UCSD-AML1 (cell line): Measurements from ENCODE around the gene ATP1A2.
A peak's percentile ranks its signal among the peaks of the same experiment; 100 is the strongest.

Source experiments
- DNase-seq: peaks from one replicate; lab custom pipeline; 2025; ENCODE audit not compliant: unreplicated experiment; lab: John Stamatoyannopoulos, UW

The ATP1A2 gene

DNA sequence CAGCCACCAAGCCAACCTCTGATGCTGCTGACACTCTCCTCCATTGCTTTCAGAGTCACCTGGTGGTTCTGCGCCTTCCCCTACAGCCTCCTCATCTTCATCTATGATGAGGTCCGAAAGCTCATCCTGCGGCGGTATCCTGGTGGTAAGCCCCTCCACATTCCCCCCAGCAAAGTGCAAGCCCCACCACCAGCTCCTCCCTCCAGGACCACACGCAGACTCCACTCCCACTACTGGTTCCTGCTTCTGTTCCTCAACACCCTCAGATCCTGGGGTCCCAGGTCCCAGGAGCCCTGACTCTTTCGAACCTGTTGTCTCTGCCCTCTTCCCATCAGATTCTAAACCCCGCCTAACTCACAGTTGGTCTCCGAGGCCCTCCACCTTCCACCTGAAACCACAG, 24.3 kb downstream of the ATP1A2 start:
- no peak for DNase-seq

DNA sequence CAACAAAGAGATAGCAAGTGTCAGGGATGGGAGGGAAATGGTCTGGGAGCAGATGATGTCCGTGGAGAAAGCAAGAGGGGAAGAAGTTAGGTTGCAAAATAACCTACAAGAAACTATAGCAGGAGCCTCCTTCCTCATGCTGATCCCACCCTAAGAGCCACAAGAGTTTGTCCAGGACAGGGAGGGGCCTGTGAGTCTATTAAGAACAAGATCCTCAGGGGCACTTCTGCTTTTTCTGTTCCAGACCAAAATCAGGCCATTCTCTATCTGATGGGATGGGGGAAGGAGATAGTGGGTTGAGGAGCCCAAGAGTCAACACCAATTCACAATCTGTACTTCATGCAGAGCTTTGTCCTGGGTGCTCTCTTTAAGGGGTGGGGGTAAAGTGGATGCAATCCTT, 28.1 kb downstream of the ATP1A2 start:
- DNase-seq, result no peak

DNA sequence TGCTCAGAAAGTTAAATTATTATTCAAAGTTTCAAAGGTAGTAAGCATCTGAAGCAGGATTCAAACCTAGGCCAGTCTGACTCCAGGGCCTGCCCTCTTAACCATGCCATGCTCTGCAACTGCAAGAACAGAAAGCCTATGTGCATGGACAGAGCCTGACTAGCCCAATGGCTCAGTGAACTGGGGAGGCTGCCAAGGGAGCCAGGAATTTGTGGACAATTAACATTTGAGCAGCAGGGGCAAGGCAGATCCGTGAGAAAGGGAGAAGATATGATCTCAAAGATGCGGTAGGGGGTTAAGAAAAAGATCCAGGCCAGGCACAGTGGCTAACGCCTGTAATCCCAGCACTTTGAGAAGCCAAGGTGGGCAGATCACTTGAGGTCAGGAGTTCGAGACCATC, 29.4 kb downstream of the ATP1A2 start:
- no peak for DNase-seq

DNA sequence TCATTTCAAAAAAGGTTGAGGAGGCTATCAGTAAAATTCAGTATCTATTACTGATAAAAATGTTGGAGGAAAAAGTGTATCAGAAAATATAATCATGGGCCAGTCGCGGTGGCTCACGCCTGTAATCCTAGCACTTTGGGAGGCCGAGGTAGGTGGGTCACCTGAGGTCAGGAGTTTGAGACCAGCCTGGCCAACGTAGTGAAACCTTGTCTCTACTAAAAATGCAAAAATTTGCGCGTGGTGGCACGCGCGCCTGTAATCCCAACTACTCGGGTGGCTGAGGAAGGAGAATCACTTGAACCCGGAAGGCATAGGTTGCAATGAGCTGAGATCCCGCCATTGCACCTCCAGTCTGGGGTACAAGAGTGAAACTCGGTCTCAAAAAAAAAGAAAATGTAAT, 30.5 kb downstream of the ATP1A2 start:
- DNase-seq, result no peak

DNA sequence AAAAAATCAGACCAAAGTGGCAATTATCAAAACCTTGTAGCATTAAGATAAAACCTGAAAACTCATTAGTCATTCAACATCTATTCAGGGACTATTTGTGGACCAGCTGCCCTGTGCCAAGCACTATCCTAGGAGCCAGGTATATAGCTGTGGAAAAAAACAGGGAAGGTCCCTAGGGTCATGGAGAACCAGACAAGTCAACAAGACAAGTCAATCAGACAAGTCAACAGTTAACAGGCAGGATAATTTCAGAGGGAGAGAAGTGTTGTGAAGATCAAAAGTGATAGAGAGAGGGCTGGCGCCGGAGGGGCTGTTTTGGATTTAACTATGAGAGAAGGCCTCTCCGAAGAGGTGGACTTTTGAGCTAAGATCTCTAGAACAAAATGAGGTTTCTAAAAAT, 32.6 kb downstream of the ATP1A2 start:
- no peak for DNase-seq

DNA sequence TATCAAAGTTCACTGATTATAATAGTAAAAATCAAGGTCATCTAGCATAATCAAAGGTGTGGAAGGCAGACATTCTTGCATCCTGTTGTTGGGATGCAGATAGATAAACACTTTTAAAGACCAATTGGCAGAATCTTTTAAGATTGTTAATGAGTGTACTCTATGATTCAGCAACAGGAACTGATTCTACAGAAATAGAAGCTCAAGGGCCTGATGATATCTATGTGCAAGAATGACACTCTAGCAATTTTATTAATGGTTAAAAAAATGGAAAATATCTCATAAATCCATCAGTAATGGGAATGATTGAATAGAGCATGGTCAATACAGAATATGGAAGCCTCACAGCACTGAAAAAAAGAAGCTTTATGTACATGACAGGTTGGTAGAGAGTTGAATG, 33.7 kb downstream of the ATP1A2 start:
- no peak for DNase-seq

DNA sequence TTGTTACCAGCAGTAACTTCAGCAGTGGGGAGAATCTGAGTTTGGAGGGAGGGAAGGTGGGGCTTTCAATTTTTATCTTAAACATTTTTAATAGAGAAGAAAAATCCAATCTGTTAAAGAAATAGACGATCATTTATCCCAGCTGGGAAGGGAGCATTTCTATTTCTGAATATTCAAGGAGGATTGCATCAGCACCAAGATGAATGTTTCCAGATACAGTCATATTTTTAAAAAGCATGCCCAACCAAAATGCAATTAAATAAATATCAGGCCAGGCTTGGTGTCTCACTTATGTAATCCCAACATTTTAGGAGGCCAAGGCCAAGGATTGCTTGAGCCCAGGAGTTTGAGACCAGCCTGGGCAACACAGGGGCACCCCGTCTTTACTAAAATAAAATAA, 34.2 kb downstream of the ATP1A2 start:
- no peak for DNase-seq

DNA sequence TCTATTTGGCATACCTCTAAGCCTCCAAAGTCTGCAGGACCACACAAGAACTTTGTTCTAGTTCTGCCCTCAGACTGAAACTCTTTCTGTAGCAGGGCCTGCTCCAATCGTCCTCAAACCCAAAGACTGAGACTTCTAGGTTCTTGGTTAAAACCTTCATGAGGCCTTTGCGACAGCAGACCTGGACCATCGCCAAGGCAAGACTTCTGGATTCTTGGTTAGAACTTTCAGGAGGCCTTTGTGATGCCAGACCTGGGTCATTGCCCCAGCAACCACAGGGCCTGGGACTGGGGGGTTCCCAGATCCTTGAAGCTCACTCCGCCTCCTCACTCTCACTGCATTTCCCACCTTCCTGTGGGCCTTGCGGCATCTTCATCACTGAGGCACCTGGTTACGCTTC, 35.7 kb downstream of the ATP1A2 start, which contains the start of gene ATP1A4:
Gene ATP1A4 (plus strand): TSS at position 301 of the 400 bp plus-strand sequence. CDS start 438 bp downstream, outside the sequence.
- no peak for DNase-seq

DNA sequence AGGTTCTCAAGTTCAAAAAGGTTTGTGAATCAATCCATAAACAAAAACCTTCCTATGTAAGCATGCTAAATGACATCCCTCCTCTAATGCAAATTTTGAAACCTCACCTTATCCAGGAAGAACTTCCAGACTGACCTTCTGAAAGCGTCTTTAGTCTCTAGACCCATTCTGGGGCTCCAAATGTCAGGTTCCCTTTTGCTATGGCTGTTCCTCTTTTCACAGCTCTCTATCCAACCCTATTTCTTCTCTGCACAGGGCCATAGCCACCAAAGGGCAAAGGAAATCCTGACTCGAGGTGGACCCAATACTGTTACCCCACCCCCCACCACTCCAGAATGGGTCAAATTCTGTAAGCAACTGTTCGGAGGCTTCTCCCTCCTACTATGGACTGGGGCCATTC, 39.2 kb downstream of the ATP1A2 start:
- DNase-seq, result no peak

DNA sequence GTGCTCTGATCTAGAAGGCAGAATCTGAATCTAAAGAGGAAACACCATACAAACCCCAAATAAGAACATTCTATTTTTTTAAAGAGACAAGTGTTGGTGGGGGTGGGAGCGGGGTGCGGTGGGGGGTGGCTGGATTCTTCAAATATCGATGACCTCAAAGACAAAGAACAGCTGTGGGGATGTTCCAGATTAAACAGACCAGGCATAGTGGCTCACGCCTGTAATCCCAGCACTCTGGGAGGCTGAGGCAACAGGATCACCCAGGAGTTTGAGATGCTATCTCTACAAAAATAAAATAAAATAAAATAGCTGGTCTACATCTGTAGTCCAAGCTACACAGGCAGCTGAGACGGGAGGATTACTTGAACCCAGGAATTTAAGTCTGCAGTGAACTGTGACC, 40.8 kb downstream of the ATP1A2 start:
- no peak for DNase-seq

DNA sequence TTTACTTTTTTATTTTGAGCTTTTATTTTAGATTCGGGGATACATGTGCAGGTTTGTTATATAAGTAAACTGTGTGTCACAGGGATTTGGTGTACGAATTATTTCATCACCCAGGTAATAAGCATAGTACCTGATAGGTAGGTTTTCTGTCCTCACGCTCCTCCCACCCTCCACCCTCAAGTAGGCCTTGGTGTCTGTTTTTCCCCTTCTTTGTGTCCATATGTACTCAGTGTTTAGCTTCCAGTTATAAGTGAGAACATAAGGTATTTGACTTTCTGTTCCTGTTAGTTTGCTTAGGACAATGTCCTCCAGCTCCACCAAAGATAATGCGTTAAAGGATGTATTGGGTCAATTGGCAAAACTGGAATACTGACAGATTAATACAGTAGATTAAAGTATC, 41.6 kb downstream of the ATP1A2 start:
- no peak for DNase-seq

DNA sequence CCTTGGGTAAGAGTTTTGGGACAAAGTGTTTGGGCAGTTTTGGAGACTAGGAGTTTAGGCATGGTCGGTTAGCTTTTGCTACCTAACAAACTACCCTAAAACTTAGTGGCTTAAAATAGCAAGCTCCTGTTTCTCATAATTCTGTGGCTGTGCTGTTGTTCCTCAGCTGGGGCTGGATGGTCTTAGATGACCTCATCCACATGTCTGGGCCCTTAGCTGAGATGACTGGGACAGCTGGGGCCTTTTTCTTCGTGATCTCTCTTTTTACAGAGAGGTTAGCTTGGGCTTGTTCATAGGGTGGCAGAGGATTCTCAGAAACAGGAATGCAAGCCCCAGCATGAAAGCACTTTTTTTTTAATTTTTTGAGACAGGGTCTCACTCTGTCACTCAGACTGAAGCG, 42.5 kb downstream of the ATP1A2 start:
- no peak for DNase-seq

DNA sequence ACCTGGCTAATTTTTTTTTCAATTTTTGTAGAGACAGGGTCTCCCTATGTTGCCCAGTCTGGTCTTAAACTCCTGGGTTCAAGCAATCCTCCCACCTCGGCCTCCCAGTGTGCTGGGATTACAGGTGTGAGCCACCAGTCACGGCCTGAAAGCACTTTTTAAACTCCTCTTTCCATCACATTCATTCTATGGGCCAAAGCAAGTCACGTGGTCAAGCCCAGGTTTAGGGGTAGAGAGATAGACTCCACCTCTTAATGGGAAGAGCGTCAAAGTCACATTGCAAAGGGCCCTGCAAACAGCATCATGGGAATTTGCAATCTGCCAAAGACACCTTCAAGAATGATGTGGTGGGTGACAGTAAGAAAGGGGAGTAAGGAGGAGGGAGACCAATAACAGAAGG, 43.0 kb downstream of the ATP1A2 start:
- no peak for DNase-seq

DNA sequence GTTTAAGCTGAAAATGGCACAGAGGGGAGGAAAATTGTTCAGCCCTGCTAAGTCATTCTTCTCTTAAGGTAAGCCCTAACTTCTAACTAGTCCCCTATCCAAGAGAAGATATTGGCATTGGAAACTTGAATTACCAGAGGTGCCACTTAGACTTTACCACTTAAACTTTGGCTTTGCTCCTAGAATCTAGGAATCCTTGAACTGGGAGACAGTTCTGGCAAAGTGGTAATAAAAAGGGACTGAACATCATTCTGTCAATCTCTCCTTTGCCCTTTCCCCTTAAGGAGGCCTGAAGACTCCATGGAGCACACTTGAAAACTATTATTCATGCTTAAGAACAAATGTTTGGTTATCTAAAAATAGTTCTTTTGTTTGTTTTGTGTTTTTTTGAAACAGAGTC, 44.3 kb downstream of the ATP1A2 start:
- no peak for DNase-seq

DNA sequence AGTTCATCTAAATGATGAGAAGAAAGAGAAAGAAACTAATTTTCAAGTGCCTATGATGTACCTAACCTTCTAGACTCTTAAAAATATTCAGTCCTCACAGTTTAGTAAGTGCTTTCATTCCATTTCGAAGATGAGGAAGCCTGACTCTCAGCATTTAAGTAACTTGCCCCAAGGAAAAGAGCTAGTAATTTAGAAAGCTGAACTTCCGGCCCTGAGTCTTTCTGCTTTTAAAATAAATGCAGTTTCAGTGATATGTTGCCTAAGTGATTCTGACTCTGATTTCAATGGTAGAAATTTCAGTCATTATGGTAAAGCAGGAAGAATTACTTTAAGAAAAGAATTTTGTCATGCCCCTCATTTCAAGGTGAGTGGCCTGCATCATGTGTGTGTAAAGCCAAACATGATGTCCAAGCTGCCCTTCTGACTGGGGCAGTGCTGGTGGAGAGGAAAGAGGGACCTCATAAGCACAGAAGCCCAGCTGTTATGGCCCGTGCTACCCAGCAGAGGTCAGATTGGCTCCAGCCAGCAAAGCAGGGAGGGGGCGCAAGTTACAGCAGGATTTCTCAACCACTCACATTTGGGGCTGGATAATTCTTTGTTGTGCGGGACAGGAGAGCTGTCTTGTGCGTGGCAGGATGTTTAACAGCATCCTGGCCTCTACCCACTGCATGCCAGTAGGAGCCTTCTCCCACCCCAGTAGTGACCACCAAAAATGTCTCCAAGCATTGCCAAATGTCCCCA, 46.6 kb downstream of the ATP1A2 start:
- DNase-seq, result peak; percentile 24

DNA sequence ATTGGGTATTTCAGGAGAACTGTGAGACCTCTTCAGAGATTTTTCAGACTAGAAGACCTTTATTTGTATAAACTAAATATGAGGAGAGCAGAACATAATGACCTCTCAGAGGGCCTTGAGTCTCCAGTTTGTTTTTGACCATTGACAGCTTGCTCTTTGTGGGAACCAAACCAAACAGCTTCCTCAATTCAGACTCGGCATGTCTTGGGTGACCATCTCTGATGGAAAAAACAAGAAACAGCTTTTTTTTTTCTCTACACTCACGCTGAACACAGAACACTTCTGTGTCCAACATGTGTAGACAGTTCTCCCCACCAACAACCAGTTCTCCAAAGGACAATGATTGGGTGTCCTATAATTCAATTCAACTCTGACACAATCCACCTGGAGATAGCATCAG, 47.4 kb downstream of the ATP1A2 start:
- DNase-seq, result no peak

DNA sequence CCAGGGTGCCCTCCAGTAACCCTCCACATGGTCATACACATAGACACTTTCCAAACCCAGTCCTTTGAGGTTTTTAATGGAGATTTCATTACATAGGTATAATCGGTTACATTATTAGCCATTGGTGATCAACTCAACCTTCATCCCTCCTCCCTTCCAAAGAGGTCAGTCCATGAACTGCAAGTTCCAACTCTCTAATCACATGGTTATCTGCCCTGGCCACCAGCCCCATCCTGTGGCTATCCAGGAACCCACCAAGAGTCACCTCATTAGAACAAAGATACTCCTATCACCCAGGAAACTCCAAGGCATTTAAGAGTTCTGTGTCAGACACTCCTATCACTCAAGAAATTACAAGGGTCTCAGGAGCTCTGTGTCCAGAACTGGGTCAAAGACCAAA, 48.1 kb downstream of the ATP1A2 start:
- DNase-seq, result no peak

DNA sequence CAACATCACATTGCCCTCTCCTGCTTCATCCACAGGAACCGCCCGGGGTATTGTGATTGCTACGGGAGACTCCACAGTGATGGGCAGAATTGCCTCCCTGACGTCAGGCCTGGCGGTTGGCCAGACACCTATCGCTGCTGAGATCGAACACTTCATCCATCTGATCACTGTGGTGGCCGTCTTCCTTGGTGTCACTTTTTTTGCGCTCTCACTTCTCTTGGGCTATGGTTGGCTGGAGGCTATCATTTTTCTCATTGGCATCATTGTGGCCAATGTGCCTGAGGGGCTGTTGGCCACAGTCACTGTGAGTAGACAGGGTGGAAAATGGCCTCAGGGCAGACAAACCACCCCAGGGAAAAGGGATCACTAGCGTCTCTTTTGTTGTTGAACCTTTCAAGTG, 48.6 kb downstream of the ATP1A2 start:
- DNase-seq, result no peak

DNA sequence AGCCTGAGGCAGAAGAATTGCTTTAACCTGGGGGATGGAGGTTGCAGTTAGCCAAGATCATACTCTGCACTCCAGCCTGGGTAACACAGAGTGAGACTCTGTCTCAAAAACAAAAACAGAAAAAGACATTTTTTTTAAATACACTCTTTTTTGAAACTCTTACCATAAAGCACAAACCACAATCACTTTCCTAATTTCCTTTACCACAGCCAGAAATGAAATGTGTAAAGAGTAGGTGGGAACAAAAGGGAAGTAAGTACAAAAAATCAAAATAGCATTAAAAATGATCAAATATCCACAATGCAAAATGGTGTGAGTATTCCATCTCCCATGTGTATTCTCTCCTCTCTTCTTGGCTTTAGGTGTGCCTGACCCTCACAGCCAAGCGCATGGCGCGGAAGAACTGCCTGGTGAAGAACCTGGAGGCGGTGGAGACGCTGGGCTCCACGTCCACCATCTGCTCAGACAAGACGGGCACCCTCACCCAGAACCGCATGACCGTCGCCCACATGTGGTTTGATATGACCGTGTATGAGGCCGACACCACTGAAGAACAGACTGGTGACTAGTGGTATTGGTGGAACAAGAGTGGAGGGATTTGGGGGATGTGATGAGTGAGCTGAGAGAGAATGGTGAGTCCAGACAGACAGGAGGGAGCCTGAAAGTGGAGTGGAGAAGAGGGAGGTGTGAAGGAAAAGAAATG, 50.8 kb downstream of the ATP1A2 start:
- DNase-seq, result no peak

DNA sequence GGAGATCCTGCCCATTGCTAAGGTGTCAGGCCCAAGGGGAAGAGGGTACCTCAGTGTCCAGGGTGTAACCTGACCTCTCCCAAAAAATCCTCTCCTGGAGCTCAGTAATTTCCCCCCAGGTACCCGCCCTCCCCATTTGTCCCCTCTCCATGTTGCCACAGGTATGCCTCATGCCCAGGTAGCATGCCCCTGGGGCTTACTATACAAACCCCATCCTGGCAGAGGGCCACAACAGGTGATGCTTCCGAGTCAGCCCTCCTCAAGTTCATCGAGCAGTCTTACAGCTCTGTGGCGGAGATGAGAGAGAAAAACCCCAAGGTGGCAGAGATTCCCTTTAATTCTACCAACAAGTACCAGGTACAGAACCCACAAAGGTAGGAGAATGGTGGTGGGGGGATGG, 51.5 kb downstream of the ATP1A2 start:
- no peak for DNase-seq

DNA sequence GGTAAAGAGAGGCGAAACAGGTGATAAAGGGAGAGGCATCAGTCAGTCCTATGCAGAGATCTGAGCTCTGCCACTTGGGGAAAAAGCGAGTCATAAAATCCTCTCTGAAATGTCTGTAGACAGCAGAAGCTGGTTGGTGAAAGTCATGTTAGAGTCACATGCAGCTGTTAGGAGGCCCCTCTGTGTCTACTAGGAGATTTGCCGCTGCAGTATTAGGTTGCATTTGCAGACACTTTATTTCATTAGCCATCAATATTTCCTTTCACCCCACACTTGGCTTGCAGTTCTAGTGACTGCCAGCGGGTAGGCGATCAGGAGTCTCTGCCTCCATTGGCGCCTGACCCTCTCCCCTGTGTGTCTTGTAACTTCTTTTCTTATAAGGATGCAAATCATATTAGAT, 52.0 kb downstream of the ATP1A2 start:
- DNase-seq, result no peak

DNA sequence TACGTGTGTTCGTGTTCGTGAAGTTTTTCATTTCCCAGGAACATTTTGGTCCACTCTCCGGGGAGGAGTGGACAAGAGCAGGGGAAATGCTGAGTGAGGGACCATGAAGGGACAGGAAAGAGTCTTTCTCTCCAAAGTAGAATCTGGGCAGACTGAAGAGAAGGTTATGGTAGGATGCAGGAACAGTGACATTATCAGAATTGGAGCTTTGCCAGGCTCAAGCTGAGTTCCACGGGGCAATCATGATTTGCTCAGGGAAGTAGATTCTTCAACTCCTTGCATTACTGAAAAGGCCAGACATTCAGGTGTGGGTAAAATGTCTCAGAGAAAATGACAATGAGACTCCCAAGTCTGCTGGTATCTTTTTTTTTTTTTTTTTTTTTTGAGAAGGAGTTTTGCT, 52.5 kb downstream of the ATP1A2 start:
- DNase-seq, result no peak
